CD14-positive monocyte (primary cell): ENCODE data around the gene SUFU. TPM values are rescaled to one million over a fixed set of nuclear protein-coding genes. Genes with fewer than 3 reads are reported as not detected.
A peak's percentile ranks its signal among the peaks of the same experiment; 100 is the strongest.

ENCODE experiments used
- DNase-seq, 3 donors: peaks; one replicate each; pipeline ENCODE4 v3.0.0-alpha.2; 2011 to 2022
- H2AFZ ChIP-seq: 2 replicates; pipeline ENCODE4 v1.6.0; 2012; ENCODE audit warnings: mild to moderate bottlenecking, low read depth, low read length, inconsistent platforms; ENCODE audit not compliant: insufficient read depth, poor library complexity, severe bottlenecking
- H3K27ac ChIP-seq, 2 donors: 1 replicate in 1 of 2; 2 replicates in 1 of 2; pipeline ENCODE4 v1.5.1; 2012 to 2013; ENCODE audit warnings: low read length in 2 of 2, control low read depth in 1 of 2, inconsistent platforms in 1 of 2, low read depth in 1 of 2, mild to moderate bottlenecking in 1 of 2
- H3K27me3 ChIP-seq, 2 donors: one replicate each; pipeline versions ENCODE4 v1.6.0 to v1.6.1; 2011 to 2013; ENCODE audit warnings: low read length in 2 of 2; ENCODE audit not compliant: control insufficient read depth in 2 of 2, insufficient read depth in 2 of 2
- H3K36me3 ChIP-seq, 2 donors: replicated peaks in 1 of 2; 1 replicate in 1 of 2; 2 replicates in 1 of 2; pipeline versions ENCODE4 v1.5.1 to v1.6.1; 2012 to 2013; ENCODE audit warnings: low read length in 2 of 2, control low read depth in 1 of 2, inconsistent platforms in 1 of 2, mild to moderate bottlenecking in 1 of 2; ENCODE audit not compliant: insufficient read depth in 2 of 2, control insufficient read depth in 1 of 2
- H3K4me1 ChIP-seq, 2 donors: 1 replicate in 1 of 2; 2 replicates in 1 of 2; pipeline versions ENCODE4 v1.5.1 to v1.6.1; 2012 to 2013; ENCODE audit warnings: low read length in 2 of 2, control low read depth in 1 of 2, inconsistent platforms in 1 of 2, mild to moderate bottlenecking in 1 of 2, moderate library complexity in 1 of 2; ENCODE audit not compliant: insufficient read depth in 2 of 2, control insufficient read depth in 1 of 2
- H3K4me2 ChIP-seq: replicated peaks from 2 replicates; pipeline ENCODE3; 2012; ENCODE audit warnings: low read length, moderate library complexity, mild to moderate bottlenecking; ENCODE audit not compliant: poor library complexity, severe bottlenecking; ENCODE audit errors: extremely low read depth
- H3K4me3 ChIP-seq, 3 experiments: fragments of 200-600 bp in 1 of 3; sonication (generic) in 1 of 3; replicated peaks in 1 of 3; 1 replicate in 2 of 3; 2 replicates in 1 of 3; pipeline ENCODE4 v1.5.1; 2011 to 2013; ENCODE audit warnings: low read length in 3 of 3, mild to moderate bottlenecking in 3 of 3, control low read depth in 2 of 3, low read depth in 2 of 3, inconsistent platforms in 1 of 3, moderate library complexity in 1 of 3
- H3K79me2 ChIP-seq: 2 replicates; pipeline ENCODE4 v1.6.0; 2012; ENCODE audit warnings: mild to moderate bottlenecking, control low read depth, inconsistent platforms, low read length, moderate library complexity; ENCODE audit not compliant: insufficient read depth
- H3K9ac ChIP-seq: 2 replicates; pipeline ENCODE4 v1.6.0; 2017; ENCODE audit warnings: low read length, mild to moderate bottlenecking; ENCODE audit not compliant: insufficient read depth, poor library complexity, severe bottlenecking
- H3K9me3 ChIP-seq, 2 donors: replicated peaks in 1 of 2; 1 replicate in 1 of 2; 2 replicates in 1 of 2; pipeline versions ENCODE4 v1.5.1 to v1.6.1; 2012 to 2013; ENCODE audit warnings: low read length in 2 of 2, control low read depth in 1 of 2; ENCODE audit not compliant: control insufficient read depth in 1 of 2, insufficient read depth in 1 of 2
- H4K20me1 ChIP-seq: 2 replicates; pipeline ENCODE4 v1.6.0; 2012; ENCODE audit warnings: mild to moderate bottlenecking, low read length, control low read depth, moderate library complexity; ENCODE audit not compliant: insufficient read depth
- H3K27ac Mint-ChIP-seq, 7 donors: one replicate each; pipeline ENCODE4 v1.8.0; 2020; ENCODE audit warnings: mild to moderate bottlenecking in 7 of 7, mixed read lengths in 7 of 7, moderate library complexity in 6 of 7, inconsistent platforms in 2 of 7
- H3K27me3 Mint-ChIP-seq, 3 donors: one replicate each; pipeline ENCODE4 v1.8.0; 2021 to 2022; ENCODE audit warnings: low read depth in 3 of 3, mild to moderate bottlenecking in 3 of 3, mixed read lengths in 3 of 3, moderate library complexity in 3 of 3, inconsistent platforms in 1 of 3
- H3K36me3 Mint-ChIP-seq, 2 donors: one replicate each; pipeline ENCODE4 v1.8.0; 2020; ENCODE audit warnings: mixed read lengths in 2 of 2, inconsistent platforms in 1 of 2, mild to moderate bottlenecking in 1 of 2
- H3K4me1 Mint-ChIP-seq: one replicate; pipeline ENCODE4 v1.8.0; 2020; ENCODE audit warnings: mild to moderate bottlenecking, mixed read lengths
- H3K4me3 Mint-ChIP-seq, 2 donors: one replicate each; pipeline ENCODE4 v1.8.0; 2020; ENCODE audit warnings: mild to moderate bottlenecking in 2 of 2, mixed read lengths in 2 of 2, moderate library complexity in 1 of 2
- H3K9me3 Mint-ChIP-seq, 7 donors: one replicate each; pipeline ENCODE4 v1.8.0; 2020 to 2022; ENCODE audit warnings: mixed read lengths in 7 of 7, mild to moderate bottlenecking in 6 of 7, moderate library complexity in 6 of 7, inconsistent platforms in 2 of 7
- WGBS: methylation state at CpG from one replicate; pipeline ENCODE4 v1.1.5; 2013; ENCODE audit warnings: missing lambda C conversion rate; ENCODE audit not compliant: insufficient coverage; 5-methylcytosine and 5-hydroxymethylcytosine counted together
- intact Hi-C, 2 donors: fragments of 100-400 bp; cut with micrococcal nuclease; formaldehyde crosslinking; loops; one replicate each; pipeline versions ENCODE4 v1.15.0 to v1.15.1; 2023
- polyA plus RNA-seq, 3 donors: library from polyadenylated mRNA; depleted of rRNA in 1 of 3; unstranded in 2 of 3; stranded (reverse) in 1 of 3; fragments of 300-500 nt in 2 of 3; fragments of >200 nt in 1 of 3; fragmentation: Illumina TruSeq in 2 of 3; gene quantifications; 1 replicate in 2 of 3; 2 replicates in 1 of 3; pipeline ENCODE4 v1.2.3, GENCODE V29; 2012 to 2021
- TF ChIP-seq, protein P1 (sequence below): fragments of 200-600 bp; IDR thresholded peaks from one replicate; pipeline ENCODE4 v1.8.0; 2022; ENCODE audit warnings: antibody characterized with exemption, mild to moderate bottlenecking

SUFU gene
- polyA plus RNA-seq, 3 donors = 3.2 to 10.0 (median 5.7) TPM

GRCh38 chr10:102621443-102622325 is 117.9 kb downstream of the SUFU start:
- Histone ChIP-seq H3K9me3 (no peaks in the 10 kb centered on the region), H3K4me3 (no peak overlapping the region), H3K27me3 (no peaks in the 10 kb centered on the region), H3K27ac (no peak overlapping the region), H3K4me2 (no peak overlapping the region), H3K4me1 (peaks cover 12 to 17% of the 10 kb centered on the region in 2 donors), H2AFZ (no peak overlapping the region), H4K20me1 (no peaks in the 10 kb centered on the region), H3K36me3 (peaks cover 48 to 55% of the 10 kb centered on the region in 2 donors), H3K9ac (no peak overlapping the region), H3K79me2 (no peaks in the 10 kb centered on the region)
- Mint-ChIP-seq H3K4me1 (peaks cover 14% of the 10 kb centered on the region), H3K36me3 (peaks cover 49 to 78% of the 10 kb centered on the region in 2 donors), H3K27ac (peak overlapping the region in 4 of 7 donors; percentile 38 to 63 (median 44)), H3K27me3 (peaks cover 0 to 3% (median 0%) of the 10 kb centered on the region in 3 donors), H3K4me3 (no peak overlapping the region), H3K9me3 (no peaks in the 10 kb centered on the region)
- TF ChIP-seq, protein P1, sequence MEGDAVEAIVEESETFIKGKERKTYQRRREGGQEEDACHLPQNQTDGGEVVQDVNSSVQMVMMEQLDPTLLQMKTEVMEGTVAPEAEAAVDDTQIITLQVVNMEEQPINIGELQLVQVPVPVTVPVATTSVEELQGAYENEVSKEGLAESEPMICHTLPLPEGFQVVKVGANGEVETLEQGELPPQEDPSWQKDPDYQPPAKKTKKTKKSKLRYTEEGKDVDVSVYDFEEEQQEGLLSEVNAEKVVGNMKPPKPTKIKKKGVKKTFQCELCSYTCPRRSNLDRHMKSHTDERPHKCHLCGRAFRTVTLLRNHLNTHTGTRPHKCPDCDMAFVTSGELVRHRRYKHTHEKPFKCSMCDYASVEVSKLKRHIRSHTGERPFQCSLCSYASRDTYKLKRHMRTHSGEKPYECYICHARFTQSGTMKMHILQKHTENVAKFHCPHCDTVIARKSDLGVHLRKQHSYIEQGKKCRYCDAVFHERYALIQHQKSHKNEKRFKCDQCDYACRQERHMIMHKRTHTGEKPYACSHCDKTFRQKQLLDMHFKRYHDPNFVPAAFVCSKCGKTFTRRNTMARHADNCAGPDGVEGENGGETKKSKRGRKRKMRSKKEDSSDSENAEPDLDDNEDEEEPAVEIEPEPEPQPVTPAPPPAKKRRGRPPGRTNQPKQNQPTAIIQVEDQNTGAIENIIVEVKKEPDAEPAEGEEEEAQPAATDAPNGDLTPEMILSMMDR = no peak
- WGBS = 77% methylated on average over 7 of the region's 13 CpGs
- intact Hi-C loops = no loop called here
- DNase-seq = no peak

GRCh38 chr10:102624094-102624493 is 120.3 kb downstream of the SUFU start:
- Mint-ChIP-seq H3K36me3 (peaks cover 43 to 77% of the 10 kb centered on the region in 2 donors), H3K4me1 (peaks cover 20% of the 10 kb centered on the region), H3K27me3 (peaks cover 0 to 3% (median 0%) of the 10 kb centered on the region in 3 donors), H3K4me3 (no peak overlapping the region), H3K27ac (peak overlapping the region in 1 of 7 donors; percentile 19), H3K9me3 (no peaks in the 10 kb centered on the region)
- intact Hi-C loops = no loop called here
- Histone ChIP-seq H3K9ac (no peak overlapping the region), H3K4me3 (no peak overlapping the region), H3K4me2 (no peak overlapping the region), H3K27ac (no peak overlapping the region), H2AFZ (no peak overlapping the region), H3K4me1 (peaks cover 13 to 18% of the 10 kb centered on the region in 2 donors), H3K9me3 (no peaks in the 10 kb centered on the region), H4K20me1 (no peaks in the 10 kb centered on the region), H3K36me3 (peaks cover 38 to 55% of the 10 kb centered on the region in 2 donors), H3K27me3 (no peaks in the 10 kb centered on the region), H3K79me2 (no peaks in the 10 kb centered on the region)
- no peak for DNase-seq
- 100% methylated on average over 3 of the region's 3 CpGs for WGBS
- TF ChIP-seq, protein P1 = no peak
